GM10847 (cell line): Measurements from ENCODE around the gene FICD.

Source experiments
- POLR2A ChIP-seq: IDR thresholded peaks from 2 replicates; pipeline ENCODE4 v1.6.1; 2011; ENCODE audit not compliant: insufficient read length; ENCODE audit errors: extremely low read depth

Gene FICD

GRCh38 chr12:108514973-108515814 lies at the start of gene FICD:
Gene FICD, plus strand, starts transcription at chr12:108515277. Its CDS starts 1,696 bp downstream, at chr12:108516973.
- peak; percentile 47 for TF ChIP-seq POLR2A

DNA sequence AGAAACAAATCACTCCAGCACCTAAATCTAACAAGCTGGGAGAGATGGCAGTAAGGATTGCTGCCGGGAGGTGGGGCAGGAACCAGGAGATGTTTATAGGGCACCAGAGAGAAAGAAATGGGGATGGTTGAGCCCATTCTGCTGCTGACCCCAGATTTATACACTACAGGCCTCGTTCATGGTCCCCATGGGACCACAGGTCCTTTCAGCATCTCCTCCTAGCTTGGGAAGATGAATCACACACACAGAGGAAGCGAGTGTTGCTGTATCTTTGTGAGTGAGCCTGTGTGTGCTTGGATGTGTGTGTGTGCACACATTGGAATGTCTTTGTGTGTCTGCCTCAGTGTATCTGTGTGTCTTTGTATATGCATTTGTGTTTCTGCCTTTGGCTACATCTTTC lies 49.7 kb upstream of the FICD start:
- no peak for TF ChIP-seq POLR2A

GRCh38 chr12:108468196-108468968 lies 46.7 kb upstream of the FICD start:
- TF ChIP-seq POLR2A = no peak

DNA sequence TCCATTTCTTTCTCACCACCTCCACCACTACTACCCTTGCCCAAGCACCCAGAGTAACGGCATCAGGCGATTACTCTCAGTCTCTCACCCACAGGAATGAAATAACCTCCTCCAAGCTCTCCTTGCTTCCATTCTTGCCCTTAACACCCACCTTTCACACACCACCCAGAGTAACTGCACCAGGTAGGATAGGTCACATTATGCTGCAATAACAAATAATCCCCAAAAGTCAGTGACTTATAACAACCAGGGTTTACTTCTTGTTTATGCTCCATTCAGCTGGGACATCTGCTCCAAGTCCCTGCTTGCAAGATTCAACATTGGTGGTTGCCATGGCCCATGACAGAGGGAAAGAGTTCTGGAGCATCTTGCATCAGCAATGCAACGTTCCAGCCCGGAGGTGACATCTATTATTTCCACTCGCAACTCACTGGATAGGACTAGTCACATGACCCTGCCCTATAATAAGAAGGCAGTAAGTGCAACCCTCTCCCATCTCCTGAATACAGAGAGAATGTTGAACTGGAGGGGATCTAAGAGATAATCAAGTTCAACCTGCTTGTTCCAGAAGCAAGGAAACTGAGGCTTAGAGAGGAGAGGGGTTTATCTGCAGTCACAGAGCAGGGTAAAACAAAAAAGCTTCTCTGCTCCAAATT lies 41.5 kb upstream of the FICD start:
- TF ChIP-seq POLR2A = no peak

- TF ChIP-seq POLR2A = no peak
These were observed 39.7 kb upstream of the FICD start for GRCh38 chr12:108475396-108475795.

- no peak for TF ChIP-seq POLR2A
These were observed 37.8 kb upstream of the FICD start for GRCh38 chr12:108477055-108477880.

DNA sequence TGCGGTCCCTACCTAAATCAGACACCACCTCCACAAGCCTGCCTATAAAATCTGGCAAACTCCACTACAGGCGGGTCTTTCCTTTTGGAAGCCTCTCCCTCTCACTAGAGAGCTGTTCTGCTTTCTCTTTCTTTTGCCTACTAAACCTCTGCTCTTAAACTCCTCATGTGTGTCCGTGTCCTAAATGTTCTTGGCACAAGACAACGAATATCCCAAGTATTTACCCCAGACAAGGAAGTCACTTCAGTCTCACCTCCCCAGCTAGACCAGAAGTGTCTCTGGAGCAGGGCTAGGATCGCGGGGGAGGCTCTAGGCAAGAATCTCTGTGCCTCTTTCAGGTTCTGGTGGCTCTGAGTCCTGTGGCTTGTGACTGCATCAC lies 37.2 kb upstream of the FICD start:
- TF ChIP-seq POLR2A = no peak

GRCh38 chr12:108478611-108479206 lies 36.4 kb upstream of the FICD start:
- TF ChIP-seq POLR2A = no peak

DNA sequence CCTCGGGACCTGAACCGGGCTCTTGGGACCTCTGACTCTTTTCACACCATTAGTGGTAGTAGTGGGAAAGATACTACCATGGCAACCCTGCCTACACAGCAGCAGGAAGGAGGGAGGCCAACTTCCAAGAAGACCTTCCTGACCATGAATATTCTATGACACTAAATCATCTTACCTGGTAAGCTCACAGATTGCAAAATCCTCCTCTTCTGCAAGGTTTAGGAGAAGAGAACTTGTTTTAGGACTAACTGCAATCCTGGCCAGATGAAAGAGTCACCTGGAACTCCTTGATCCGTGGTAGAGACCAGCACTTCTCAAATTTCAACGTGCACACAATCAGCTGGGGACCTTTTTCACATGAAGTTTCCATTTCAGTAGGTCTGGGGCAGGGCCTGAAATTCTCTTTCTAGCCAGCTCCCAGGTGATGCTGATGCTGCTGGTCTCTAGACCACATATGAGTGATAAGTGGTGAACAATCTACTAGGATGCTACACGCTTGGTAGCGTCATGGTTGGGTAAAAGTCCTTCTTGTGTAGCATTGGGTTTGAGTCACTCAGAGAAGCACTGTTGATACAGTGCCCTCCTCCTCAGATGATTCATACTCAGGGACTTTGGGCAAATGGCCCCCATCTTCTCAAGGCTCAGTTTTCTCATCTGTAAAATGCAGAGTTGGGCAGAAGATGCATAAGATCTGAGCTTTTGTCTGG lies 35.6 kb upstream of the FICD start:
- no peak for TF ChIP-seq POLR2A

GRCh38 chr12:108482717-108483212 lies 32.3 kb upstream of the FICD start:
- TF ChIP-seq POLR2A = no peak

- TF ChIP-seq POLR2A = no peak
These were observed 31.6 kb upstream of the FICD start for GRCh38 chr12:108483213-108484059.

- TF ChIP-seq POLR2A = no peak
These were observed 30.6 kb upstream of the FICD start for GRCh38 chr12:108484431-108484830.

- no peak for TF ChIP-seq POLR2A
These were observed 30.2 kb upstream of the FICD start for GRCh38 chr12:108484845-108485244.
